C4-2B (cell line): ENCODE data around the gene CAPN11.

Experiments used
- ZFX ChIP-seq: fragments of 450-650 bp; IDR thresholded peaks from 2 replicates; pipeline ENCODE4 v1.6.1; 2017
- TF ChIP-seq, protein P1 (sequence below): fragments of 450-650 bp; conservative IDR thresholded peaks from 2 replicates; pipeline ENCODE4 v1.5.1; 2017; ENCODE audit warnings: mild to moderate bottlenecking

DNA sequence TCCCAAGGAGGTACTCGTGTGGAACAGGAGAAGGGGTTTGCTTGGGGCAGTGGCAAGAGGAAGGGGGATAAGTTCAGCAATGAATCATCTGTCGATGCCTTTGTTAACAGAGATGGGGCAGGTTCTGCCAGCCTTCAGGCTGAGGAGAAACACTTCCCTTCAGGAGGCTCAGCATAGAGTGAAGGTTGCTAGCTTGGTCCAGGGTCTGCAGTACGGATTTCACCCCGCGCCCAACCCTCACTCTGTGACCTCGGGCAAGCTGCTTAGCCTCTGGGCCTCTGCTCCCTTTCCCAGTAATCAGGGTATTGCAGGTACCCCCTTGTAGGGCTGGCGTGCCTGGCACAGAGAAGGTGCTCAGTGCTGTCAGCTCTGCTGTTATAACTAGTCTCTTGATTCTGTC lies 7.5 kb downstream of the CAPN11 start:
- TF ChIP-seq, protein P1, sequence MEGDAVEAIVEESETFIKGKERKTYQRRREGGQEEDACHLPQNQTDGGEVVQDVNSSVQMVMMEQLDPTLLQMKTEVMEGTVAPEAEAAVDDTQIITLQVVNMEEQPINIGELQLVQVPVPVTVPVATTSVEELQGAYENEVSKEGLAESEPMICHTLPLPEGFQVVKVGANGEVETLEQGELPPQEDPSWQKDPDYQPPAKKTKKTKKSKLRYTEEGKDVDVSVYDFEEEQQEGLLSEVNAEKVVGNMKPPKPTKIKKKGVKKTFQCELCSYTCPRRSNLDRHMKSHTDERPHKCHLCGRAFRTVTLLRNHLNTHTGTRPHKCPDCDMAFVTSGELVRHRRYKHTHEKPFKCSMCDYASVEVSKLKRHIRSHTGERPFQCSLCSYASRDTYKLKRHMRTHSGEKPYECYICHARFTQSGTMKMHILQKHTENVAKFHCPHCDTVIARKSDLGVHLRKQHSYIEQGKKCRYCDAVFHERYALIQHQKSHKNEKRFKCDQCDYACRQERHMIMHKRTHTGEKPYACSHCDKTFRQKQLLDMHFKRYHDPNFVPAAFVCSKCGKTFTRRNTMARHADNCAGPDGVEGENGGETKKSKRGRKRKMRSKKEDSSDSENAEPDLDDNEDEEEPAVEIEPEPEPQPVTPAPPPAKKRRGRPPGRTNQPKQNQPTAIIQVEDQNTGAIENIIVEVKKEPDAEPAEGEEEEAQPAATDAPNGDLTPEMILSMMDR, result no peak
- no peak for TF ChIP-seq ZFX
